CD4-positive, alpha-beta T cell treated with Interleukin-6 for 4 hours (primary cell): ENCODE results near the gene DAP3.
"Not testable (repeated sequence)": the region's sequence is repeated elsewhere in the genome, so short reads cannot be mapped to it uniquely, and the experiment has no call there.

Source experiments
- DNase-seq: peaks from one replicate; pipeline ENCODE4 v3.0.0-alpha.2; 2020; ENCODE audit warnings: mixed read lengths

The DAP3 gene

DNA sequence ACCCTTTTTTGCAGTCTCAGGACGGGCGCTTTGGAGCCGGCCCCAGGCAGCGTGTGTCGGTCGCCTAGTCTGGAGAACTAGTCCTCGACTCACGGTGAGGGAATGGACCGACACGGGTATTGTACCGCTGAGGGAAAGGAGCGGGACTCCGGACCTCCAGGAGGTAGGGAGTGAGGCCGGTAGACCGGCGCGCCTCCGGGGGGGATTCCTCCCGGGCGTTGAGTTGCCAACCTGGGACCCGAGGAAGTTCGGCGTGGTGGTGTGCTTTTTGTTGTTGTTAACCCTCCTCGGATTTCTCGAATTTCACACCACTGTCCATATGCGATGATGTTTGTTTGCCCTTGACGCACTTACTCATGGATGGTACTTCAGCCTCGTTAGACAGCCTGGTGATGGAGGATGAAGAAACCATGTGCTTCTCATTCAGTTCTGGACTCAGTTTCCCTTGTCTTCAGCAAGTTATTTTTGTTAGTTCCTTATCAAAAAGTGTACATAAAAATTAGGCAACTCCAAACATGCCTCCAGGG is at the start of gene DAP3:
DAP3 (plus strand) TSS at position 11 of the 527 bp plus-strand sequence. CDS start 20,689 bp downstream, outside the sequence.
- DNase-seq = not testable (repeated sequence)

DNA sequence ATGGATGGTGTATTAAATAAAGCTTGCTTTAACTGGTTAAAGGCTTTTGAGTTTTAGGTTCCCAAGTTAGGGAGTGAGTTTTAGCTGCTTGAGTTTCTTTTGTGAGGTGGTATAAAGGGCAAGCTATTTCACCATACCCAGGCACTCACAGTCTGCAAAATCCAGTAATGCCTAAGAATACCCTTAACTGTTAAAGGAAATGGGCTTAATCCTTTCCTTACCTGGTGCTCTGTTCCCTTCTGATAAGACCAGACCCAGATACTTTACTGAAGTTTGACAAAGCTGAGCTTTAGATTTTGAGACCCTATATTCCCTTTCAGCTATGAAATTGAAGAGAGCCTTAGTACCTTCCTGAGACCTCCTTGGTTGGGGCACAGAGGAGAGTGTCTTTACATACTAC is 48.5 kb upstream of the DAP3 start:
- DNase-seq = no peak

DNA sequence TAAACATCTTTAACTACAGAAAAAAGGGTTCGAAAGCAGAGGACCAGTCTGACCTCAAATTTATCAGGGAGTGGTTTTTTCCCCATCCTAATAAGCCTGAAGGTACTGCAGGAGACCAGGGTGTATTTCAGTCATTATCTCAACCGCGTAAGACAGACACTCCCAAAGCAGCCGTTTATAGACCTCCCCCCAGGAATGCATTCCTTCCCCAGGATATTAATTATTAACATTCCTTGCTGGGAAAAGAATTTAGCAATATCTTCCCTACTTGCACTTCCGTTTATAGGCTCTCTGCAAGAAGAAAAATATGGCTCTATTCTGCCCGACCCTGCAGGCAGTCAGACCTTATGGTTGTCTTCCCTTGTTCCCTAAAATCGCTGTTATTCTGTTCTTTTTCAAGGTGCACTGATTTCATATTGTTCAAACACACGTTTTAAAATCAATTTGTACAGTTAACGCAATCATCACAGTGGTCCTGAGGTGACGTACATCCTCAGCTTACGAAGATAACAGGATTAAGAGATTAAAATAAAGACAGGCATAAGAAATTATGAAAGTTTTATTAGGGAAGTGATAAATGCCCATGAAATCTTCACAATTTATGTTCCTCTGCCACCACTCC is 46.2 kb upstream of the DAP3 start:
- not testable (repeated sequence) for DNase-seq

DNA sequence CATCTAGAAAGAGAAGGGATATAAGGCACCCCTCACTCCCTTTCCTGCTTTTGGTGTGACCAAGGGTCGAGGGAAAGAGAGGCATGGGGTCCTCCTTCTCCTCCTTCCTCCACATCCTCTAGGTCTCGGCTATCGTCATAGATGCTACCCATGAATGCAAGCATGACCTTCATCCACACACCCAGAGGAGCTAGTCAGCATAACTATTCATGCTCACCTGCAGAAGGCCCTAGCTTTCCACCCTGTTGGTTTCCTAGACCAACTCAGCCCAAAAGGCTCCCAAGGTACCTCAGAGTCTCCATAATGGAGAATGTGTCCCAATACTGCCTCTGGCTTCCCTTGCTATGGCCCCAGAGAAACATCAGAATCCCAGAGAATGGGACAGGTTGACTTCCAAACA is 45.7 kb upstream of the DAP3 start:
- no peak for DNase-seq

DNA sequence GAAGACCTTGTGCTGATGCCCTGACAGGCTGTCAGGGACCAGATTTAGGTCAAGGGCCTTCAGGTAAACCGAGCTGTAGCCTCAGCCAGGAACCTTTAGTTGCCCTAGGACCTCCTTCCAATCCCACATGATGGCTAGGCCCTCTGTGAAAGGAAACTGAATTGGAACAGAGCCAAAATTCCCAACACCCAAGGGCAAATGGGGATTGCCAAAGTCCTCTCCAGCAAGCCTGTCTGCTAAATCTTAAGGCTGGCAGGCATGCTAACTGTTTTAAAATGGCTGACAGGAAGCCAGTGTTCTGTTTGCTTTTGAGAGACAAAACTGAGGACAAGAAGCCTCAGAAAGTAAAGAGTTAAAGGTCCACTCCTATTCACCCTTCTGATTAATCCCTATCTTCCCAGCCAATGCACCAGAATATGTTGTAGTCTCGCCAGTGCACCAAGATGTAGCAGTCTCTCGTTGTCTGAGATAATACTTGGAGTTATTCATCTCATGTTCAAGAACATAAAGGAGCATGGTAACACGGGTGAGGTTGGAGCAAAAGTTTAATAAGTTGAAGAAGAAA is 43.8 kb upstream of the DAP3 start:
- DNase-seq = no peak

- no peak for DNase-seq
Measured at GRCh38 chr1:155645648-155646047, 43.2 kb upstream of the DAP3 start.

DNA sequence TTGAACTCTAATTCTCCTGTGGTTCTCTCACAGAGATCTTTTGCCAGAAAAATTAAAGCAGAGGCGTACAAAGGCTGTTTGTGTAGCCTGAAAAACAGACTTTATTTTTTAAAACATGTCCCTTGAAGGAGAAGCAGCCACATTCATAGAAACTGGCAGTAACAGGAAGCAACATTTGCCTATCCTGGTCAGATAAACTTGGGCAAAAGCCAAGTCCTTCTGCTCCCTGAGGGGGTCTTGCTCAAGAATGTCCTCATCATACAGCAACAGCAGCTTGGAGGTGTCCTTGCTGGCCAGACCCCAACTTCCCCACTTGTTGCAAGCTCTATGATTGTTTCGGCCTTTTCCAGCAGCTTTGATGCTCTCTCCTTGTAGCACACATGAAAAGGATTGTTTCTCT is 42.6 kb upstream of the DAP3 start:
- no peak for DNase-seq

GRCh38 chr1:155648207-155649147 is 40.4 kb upstream of the DAP3 start:
- DNase-seq = no peak

GRCh38 chr1:155649676-155650075 is 39.2 kb upstream of the DAP3 start:
- DNase-seq = no peak

- no peak for DNase-seq
Measured at GRCh38 chr1:155650231-155650757, 38.6 kb upstream of the DAP3 start.

GRCh38 chr1:155651861-155652661 is 36.8 kb upstream of the DAP3 start:
- no peak for DNase-seq

DNA sequence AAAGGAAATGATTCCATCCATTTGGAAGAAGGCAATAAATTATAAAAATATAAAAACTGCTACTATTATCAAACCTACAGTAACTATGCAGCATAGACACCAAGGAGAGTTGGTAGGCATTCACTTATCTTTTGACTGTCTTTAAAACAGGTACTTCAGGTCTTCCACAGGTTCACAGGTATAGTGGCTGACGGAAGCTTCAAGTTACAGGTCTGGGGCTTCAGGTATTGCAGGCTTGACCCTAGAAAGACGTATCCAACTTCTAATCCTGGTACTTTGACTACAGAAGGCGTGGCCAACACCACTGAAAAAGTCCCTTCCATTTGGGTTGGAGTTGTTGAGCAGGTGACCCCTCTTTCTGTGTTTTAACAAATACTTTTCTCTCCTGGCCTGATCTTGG is 35.9 kb upstream of the DAP3 start:
- no peak for DNase-seq

GRCh38 chr1:155657463-155657862 is 31.4 kb upstream of the DAP3 start:
- DNase-seq = no peak

- DNase-seq = not testable (repeated sequence)
Measured at GRCh38 chr1:155661239-155661638, 27.7 kb upstream of the DAP3 start.

DNA sequence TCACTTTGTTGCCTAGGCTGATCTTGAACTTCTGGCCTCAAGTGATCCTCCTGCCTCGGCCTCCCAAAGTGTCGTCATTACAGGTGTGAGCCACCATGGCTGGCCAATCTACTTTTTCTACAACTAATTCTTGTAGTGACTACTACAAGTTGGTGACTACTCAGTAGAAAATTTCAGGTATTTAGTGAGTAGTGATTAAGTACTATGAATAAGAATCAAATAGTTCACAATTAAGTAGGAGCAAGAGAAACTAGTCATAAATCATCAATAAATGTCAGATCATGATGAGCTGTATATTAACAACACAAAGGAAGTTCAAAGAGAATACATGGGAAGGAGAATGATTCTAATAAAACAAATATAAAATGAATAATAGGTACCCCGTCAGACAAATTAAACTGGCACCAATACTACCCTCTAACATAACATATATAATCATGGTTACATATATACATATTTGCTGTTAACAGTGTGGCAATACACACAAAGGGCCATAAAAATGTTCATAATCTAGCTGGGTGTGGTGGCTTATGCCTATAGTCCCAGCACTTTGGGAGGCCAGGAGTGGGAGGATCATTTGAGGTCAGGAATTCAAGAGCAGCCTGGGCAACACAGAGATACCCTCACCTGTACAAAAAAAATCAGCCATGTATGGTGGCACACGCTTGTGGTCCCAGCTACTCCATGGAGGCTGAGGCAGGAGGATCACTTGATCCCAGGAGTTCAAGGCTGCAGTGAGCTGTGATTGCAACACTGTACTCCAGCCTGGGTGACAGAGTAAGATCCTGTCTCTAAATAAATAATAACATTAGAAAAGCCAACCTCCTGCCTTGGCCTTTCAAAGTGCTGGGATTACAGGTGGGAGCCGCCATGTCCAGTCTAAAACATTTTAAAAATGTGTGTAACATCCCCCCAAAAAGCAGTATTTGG is 19.4 kb upstream of the DAP3 start:
- DNase-seq = no peak

GRCh38 chr1:155671750-155672149 is 17.1 kb upstream of the DAP3 start:
- no peak for DNase-seq

DNA sequence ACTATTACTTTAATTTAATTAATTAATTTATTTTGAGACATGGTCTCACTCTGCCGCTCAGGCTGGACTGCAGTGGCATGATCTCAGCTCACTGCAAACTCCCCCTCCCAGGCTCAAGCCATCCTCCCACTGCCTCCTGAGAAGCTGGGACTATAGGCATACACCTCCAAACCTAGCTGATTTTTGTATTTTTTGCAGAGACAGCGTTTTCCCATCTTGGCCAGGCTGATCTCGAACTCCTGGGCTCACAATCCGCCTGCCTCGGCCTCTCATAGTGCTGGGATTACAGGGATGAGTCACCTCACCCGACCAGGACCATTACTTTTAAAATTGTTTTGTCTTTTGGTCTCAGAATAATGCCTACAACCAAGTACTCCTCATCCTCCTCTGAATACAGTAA is 15.9 kb upstream of the DAP3 start:
- DNase-seq = no peak

GRCh38 chr1:155678027-155678426 is 10.9 kb upstream of the DAP3 start:
- DNase-seq = no peak

- DNase-seq = not testable (repeated sequence)
Measured at GRCh38 chr1:155678992-155679391, 9.9 kb upstream of the DAP3 start.

GRCh38 chr1:155680531-155680930 is 8.4 kb upstream of the DAP3 start:
- DNase-seq = no peak

GRCh38 chr1:155681776-155682175 is 7.1 kb upstream of the DAP3 start:
- DNase-seq = no peak
